ENCODE data around the gene OR7C1. TPM values are rescaled to one million over a fixed set of nuclear protein-coding genes. Genes with fewer than 3 reads are reported as not detected.

Gene OR7C1
- polyA plus RNA-seq, 1 of the 3 experiments (the other 2 are of a cell fraction) = not detected

- TF ChIP-seq TEAD4 (IDR thresholded peaks at IDR 0.05; ENCODE audit: borderline replicate concordance, insufficient read depth) (no peak), MEF2A (IDR thresholded peaks at IDR 0.05; ENCODE audit: borderline replicate concordance, low read depth) (no peak), EZH2phosphoT487 (IDR thresholded peaks at IDR 0.05; ENCODE audit: borderline replicate concordance, low read depth) (no peak), FOXM1 (IDR thresholded peaks at IDR 0.05; ENCODE audit: low read depth) (no peak), TCF12 (IDR thresholded peaks at IDR 0.05) (no peak), ELF1 (IDR thresholded peaks at IDR 0.05) (no peak), USF1 (IDR thresholded peaks at IDR 0.05; ENCODE audit: borderline replicate concordance, low read depth) (no peak), MAX (IDR thresholded peaks at IDR 0.05; ENCODE audit: low read depth) (no peak), PBX3 (IDR thresholded peaks at IDR 0.05) (no peak), JUND (IDR thresholded peaks at IDR 0.05) (no peak)
- Histone ChIP-seq H3K4me2 (no peak within 1 kb of the TSS), H3K4me1 (ENCODE audit: control insufficient read depth in 1 of 2, insufficient read depth in 2 of 2, low read depth in 1 of 2, low read length in 1 of 2) (no peaks in the 10 kb centered on the region), H2AFZ (ENCODE audit: low read depth) (no peak within 1 kb of the TSS), H3K27ac (ENCODE audit: low read depth in 2 of 2, low read length in 1 of 2) (no peak within 1 kb of the TSS), H4K20me1 (ENCODE audit: insufficient read depth) (no peaks in the 10 kb centered on the region), H3K9me2 (no peaks in the 10 kb centered on the region), H3K9ac (no peak within 1 kb of the TSS), H3F3A (replicated peaks; ENCODE audit: insufficient read depth) (no peaks in the 10 kb centered on the region), H3K4me3 (ENCODE audit: low read depth in 2 of 2, low read length in 1 of 2) (no peak within 1 kb of the TSS), H3K9me3 (no peaks in the 10 kb centered on the region), H3K36me3 (replicated peaks in 1 of 2; ENCODE audit: control insufficient read depth in 1 of 2, insufficient read depth in 2 of 2, low read length in 1 of 2) (no peaks in the 10 kb centered on the region), H3K79me2 (ENCODE audit: insufficient read depth) (no peaks in the 10 kb centered on the region), H3K27me3 (ENCODE audit: insufficient read depth) (no peaks in the 10 kb centered on the region; the same call in 1 of the 2 replicates)
- ChIA-PET CTCF (no interaction called here), POLR2A (no interaction called here)
- no peak for DNase-seq
- WGBS (ENCODE audit: low lambda C conversion rate) = 0% methylated on average over 5 of the region's 5 CpGs
These were observed 13.8 kb upstream of the OR7C1 start, which contains the start of gene OR7A10 for GRCh38 chr19:14848822-14849221. OR7A10 (minus strand) TSS chr19:14848922; CDS start chr19:14841877, 7,045 bp downstream.

GRCh38 chr19:14843578-14843977, 8.6 kb upstream of the OR7C1 start:
- DNase-seq = no peak
- H3K27ac ChIP-seq (ENCODE audit: low read depth in 2 of 2, low read length in 1 of 2) = no peak overlapping the region
- H3K9me2 ChIP-seq = no peaks in the 10 kb centered on the region
- no peak overlapping the region for H3K4me3 ChIP-seq (ENCODE audit: low read depth in 2 of 2, low read length in 1 of 2)
- H3K36me3 ChIP-seq (replicated peaks in 1 of 2; ENCODE audit: control insufficient read depth in 1 of 2, insufficient read depth in 2 of 2, low read length in 1 of 2) = no peaks in the 10 kb centered on the region
- no peaks in the 10 kb centered on the region for H4K20me1 ChIP-seq (ENCODE audit: insufficient read depth)
- H3F3A ChIP-seq (replicated peaks; ENCODE audit: insufficient read depth) = no peaks in the 10 kb centered on the region
- no peak overlapping the region for H2AFZ ChIP-seq (ENCODE audit: low read depth)
- no peaks in the 10 kb centered on the region for H3K4me1 ChIP-seq (ENCODE audit: control insufficient read depth in 1 of 2, insufficient read depth in 2 of 2, low read depth in 1 of 2, low read length in 1 of 2)
- no peak overlapping the region for H3K9ac ChIP-seq
- no peaks in the 10 kb centered on the region; the same call in 1 of the 2 replicates for H3K27me3 ChIP-seq (ENCODE audit: insufficient read depth)
- POLR2A ChIA-PET = no interaction called here
- H3K9me3 ChIP-seq = no peaks in the 10 kb centered on the region
- WGBS (ENCODE audit: low lambda C conversion rate) = 1% methylated on average over 6 of the region's 6 CpGs
- H3K79me2 ChIP-seq (ENCODE audit: insufficient read depth) = no peaks in the 10 kb centered on the region
- CTCF ChIA-PET = no interaction called here
- no peak overlapping the region for H3K4me2 ChIP-seq
- no peak for TF ChIP-seq SIN3A (IDR thresholded peaks at IDR 0.05; ENCODE audit: borderline replicate concordance, low read depth, low read length)
- TF ChIP-seq TAF1 (IDR thresholded peaks at IDR 0.05; ENCODE audit: borderline replicate concordance, low read depth, low read length) = no peak
- no peak for TF ChIP-seq EZH2phosphoT487 (IDR thresholded peaks at IDR 0.05; ENCODE audit: borderline replicate concordance, low read depth)
- TF ChIP-seq MEF2A (IDR thresholded peaks at IDR 0.05; ENCODE audit: borderline replicate concordance, low read depth) = no peak
- TF ChIP-seq MXI1 (IDR thresholded peaks at IDR 0.05; ENCODE audit: low read depth, low read length) = no peak
- no peak for TF ChIP-seq GATA2 (CRISPR knock-in tag; IDR thresholded peaks at IDR 0.05)
- TF ChIP-seq REST (IDR thresholded peaks at IDR 0.05; ENCODE audit: low read depth, low read length) = no peak
- no peak for TF ChIP-seq RCOR1 (IDR thresholded peaks at IDR 0.05; ENCODE audit: low read length)
- TF ChIP-seq FOXM1 (IDR thresholded peaks at IDR 0.05; ENCODE audit: low read depth) = no peak
- TF ChIP-seq CTCF (IDR thresholded peaks at IDR 0.05) = no peak
- TF ChIP-seq IRF3 (IDR thresholded peaks at IDR 0.05; ENCODE audit: low read depth, low read length) = no peak
- TF ChIP-seq MAX (IDR thresholded peaks at IDR 0.05; ENCODE audit: low read depth) = no peak
- TF ChIP-seq EP300 (IDR thresholded peaks at IDR 0.05; ENCODE audit: borderline replicate concordance in 1 of 2, low read depth in 1 of 2, low read length in 1 of 2) = no peak
- TF ChIP-seq ELF1 (IDR thresholded peaks at IDR 0.05) = no peak
